Stimulated activated CD4-positive, alpha-beta T cell treated with anti-CD3 and anti-CD28 coated beads, Interleukin-1b, Interleukin-23, amount 100 ng/mL, for 1 hour (primary cell): ENCODE measurements around the gene CACNA1C.
"Not testable (repeated sequence)": the region's sequence is repeated elsewhere in the genome, so short reads cannot be mapped to it uniquely, and the experiment has no call there.

Experiments used
- DNase-seq, 2 donors: peaks; one replicate each; pipeline ENCODE4 v3.0.0-alpha.2; 2020; ENCODE audit warnings: low read depth in 2 of 2

Gene CACNA1C

DNA sequence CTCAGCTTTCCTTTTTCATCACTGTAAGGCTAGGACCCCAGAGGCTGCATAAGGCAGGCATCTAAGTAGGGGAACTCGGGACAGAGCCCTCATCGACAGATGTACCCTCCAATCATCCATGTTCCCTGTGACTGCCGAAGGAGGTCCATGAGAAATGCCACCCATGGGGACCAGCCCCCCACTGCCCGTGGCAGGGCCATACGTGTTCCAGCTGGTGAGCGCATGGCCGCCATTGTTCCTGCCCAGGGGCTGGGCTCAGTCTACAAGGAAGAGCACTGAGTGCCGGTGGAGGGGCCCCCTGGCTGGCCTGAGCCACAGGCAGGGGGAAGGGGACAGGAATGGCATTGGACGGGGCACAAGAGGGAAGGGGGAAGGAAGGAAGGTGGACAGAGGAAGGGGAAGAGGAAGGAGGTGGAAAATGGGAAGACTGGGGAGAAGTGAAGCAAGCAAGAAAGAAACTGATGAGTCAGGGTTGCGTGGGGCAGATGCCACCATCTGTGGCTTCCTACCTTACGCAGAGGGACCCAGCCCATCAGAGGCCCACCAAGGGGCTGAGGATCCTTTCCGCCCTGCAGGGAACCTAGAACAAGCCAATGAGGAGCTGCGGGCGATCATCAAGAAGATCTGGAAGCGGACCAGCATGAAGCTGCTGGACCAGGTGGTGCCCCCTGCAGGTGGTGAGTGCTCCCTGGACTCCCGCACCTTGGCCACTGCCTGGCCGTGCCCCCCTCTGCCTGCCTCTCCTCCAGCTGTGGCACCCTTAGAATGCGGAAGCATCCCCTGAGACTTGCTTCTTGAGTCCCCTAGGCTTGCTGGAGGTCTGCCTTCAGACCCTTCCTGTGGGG, 621.4 kb downstream of the CACNA1C start:
- DNase-seq: no peak

DNA sequence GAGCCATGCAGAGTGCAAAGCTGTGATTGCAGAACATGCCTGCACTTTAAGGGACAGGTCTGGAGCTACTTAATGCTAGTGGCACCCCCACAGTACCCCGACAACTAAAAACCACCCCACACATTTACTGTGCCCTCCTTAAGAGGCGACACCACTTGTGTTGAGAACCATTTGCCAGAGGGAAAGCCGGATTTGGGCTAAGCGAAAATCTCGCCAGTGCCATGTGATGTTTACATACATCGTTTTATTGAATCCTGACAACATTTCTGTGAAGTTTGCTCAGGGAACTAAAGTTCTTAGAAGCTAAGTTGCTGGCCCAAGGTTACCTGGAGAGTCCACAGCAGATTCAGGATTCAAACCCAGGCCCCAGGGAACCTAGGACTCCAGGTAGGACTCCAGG, 623.0 kb downstream of the CACNA1C start:
- no peak for DNase-seq

DNA sequence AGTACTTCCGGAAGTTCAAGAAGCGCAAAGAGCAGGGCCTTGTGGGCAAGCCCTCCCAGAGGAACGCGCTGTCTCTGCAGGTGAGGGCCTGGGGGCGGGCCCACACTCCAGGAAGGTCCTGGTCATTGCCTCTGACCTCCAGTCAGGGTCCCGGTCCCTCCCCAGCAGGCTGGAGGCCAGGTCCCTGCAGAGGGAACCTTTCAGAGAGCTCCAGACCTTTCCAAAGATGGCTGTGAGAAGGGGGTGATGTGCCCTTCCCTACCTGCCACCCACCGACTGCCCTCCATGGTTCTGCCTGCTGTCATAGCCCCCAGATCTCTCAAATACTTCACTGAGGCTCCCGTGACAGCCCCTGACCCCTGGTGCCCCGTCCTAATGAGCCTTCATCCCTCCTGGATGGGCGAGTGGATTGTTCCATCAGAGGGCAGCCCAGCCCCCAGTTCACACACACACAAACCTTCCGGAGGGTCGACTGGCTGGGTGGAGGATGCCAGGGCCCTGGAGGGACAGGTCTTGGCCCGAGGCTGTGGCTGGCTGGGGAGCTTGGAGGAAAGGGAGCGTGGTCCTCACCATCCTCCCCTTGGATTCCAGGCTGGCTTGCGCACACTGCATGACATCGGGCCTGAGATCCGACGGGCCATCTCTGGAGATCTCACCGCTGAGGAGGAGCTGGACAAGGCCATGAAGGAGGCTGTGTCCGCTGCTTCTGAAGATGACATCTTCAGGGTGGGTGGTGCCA, 624.5 kb downstream of the CACNA1C start:
- no peak for DNase-seq

DNA sequence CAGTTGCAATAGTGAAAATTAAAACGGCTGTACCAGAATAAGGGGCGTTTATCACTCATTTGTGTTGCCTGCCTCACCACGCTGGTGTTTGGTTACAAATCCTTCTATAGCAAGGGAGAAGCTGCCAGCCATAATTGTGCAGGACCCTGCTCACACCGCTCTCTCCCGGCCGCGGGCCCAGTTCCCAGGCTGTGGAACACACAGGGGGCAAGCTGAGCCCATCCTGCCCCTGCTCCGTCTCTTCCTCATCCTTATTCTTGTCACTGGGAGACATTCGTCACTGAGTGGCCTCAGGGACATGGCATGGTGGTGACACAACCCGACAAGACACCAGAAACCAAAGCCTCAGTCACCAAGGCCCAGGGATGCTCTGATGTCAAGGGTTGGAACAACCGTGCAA, 625.6 kb downstream of the CACNA1C start:
- no peak for DNase-seq

DNA sequence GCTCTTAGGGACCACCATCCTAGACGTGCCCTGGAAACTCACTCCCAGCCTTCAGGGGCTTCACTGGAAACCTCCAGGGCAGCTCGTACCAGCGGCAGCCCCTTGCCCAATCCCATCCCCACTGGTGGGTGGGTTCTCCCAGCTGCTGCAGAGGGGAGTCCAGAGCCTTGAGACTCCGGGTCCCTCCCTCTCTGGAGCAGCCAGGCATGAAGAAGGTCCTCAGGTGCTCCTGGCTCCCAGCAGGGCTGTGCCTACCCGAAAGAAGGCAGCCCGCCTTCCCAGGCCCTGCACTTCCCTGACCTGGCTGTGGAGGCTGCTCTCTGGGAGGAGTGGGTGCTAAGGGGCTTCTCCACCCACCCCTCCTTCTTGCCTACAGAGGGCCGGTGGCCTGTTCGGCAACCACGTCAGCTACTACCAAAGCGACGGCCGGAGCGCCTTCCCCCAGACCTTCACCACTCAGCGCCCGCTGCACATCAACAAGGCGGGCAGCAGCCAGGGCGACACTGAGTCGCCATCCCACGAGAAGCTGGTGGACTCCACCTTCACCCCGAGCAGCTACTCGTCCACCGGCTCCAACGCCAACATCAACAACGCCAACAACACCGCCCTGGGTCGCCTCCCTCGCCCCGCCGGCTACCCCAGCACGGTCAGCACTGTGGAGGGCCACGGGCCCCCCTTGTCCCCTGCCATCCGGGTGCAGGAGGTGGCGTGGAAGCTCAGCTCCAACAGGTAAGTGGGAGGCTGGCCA, 626.5 kb downstream of the CACNA1C start:
- no peak for DNase-seq

DNA sequence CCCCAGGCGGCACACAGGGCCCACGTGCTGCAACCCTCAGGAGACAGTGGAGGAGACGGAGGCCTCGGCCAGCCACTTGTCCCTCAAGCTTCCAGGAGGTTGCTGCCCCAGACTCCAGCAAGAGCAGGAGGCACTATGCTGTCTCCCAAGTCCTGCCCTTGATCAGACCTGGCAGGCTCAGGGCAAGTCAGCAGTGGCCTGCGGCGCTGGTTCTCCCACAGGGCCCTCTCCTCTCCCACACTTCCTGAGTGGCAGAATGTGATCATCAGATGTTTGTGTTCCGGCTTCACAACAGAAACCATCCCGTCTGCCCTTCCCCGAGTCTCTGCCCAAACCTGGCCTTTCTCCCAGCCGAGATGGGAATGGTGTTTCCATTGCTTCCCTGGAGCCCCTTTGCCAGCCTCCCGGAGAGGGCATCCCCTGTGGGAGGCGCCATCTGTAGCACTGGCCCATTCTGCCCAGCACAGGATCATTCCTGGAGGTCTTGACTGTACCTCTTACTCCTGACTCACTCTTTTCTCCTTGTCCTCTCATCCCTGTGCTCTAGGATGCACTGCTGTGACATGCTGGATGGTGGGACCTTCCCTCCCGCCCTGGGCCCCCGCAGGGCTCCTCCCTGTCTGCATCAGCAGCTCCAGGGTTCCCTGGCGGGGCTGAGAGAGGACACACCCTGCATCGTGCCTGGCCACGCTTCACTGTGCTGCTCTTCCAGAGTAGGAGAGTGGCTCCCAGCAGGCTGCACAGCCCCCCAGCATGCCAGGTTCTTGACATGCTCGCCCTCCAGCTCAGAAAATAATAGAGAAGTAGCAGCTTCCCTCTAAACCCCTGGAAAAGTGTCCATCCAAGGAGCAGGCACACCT, 627.3 kb downstream of the CACNA1C start:
- no peak for DNase-seq

DNA sequence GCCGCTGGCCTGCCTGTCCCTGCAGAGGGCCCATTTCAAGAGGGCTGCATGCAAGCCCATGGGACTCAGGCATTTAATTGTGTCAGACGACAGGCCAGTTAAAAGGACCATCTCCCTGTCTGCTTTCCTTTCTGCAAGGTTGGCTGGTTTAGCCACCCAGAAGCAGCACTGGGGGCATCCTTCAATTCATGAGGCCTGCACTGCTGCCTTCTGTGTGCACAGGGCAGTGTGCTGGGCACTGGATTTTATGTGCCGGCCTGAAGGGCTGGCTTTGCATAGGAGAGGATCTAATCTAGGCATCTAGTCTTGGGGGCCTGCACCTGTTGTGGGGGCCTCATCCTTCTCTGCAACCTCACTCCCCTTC, 627.9 kb downstream of the CACNA1C start:
- DNase-seq: no peak

DNA sequence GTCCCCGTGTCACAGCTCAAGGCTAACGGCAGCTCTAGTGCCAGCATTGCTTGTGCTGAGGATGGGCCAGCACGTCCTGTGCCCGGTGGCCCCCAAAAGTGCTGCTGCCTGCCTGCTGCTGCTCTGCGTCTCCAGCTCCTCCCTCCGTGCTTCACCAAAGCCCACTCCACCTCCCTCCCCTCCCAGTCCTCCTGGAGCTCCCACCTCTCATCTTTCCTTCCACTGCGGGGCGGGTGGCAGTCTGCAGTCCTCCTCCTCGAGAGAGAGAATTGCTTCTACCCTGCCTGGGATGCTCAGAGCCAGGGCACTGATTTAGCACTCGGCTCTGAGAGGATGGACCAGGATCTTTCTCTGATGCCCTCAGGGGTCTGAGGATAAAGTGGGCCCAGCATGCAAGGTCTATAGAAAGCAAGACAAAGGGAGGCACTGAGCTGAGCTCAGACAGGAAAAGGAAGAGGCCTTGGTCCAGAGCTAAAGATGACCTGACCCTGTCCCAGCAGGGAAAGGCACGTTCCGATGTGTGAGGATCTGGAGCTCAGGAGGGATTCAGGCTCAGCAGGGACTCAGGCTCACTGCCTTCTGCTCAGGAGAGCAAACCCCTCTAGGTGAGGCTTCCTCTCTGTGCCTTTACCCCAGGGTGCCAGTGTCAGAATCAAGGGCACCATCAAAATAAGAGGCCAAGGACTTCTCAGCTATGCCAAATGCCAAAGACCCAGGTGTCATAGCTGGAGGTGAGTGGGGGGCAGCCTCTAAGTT, 628.8 kb downstream of the CACNA1C start:
- DNase-seq: no peak

DNA sequence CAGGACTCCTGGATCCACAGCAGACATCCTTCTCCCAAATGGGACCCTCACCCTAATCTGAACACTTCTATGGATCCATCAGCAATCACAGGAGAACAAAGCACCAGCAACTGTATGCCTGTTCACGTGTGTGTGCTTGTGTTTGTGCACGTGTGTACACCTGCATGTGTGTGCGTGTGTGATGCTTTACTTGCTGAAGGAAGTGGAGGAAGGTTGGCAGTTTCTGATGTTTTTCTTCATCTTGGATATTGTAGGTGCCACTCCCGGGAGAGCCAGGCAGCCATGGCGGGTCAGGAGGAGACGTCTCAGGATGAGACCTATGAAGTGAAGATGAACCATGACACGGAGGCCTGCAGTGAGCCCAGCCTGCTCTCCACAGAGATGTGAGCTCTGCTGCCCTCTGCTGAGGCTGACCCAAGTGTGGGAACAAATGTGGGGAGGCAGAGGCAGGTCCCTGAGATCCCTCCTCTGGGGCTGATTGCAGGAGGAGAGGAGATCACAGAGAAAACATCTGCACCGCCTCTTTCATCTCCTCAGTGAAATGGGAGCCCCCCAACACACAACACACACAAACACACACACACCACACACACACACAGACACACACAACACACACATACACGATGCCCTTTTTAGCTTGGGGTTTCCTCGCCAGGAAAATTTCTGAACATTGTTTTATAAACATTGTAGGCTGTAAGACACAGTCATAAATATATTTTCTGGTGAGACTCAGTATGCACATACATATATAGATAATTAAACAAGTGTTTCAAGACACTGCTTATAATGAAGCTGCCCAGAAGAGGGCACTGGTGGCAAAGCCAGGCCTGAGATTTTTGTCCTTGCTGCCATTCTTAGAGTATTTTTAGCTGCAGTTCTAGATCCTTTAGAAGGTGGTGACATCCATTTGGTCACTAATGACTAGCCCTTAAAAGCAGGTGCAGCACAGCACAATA, 629.8 kb downstream of the CACNA1C start:
- DNase-seq: no peak

DNA sequence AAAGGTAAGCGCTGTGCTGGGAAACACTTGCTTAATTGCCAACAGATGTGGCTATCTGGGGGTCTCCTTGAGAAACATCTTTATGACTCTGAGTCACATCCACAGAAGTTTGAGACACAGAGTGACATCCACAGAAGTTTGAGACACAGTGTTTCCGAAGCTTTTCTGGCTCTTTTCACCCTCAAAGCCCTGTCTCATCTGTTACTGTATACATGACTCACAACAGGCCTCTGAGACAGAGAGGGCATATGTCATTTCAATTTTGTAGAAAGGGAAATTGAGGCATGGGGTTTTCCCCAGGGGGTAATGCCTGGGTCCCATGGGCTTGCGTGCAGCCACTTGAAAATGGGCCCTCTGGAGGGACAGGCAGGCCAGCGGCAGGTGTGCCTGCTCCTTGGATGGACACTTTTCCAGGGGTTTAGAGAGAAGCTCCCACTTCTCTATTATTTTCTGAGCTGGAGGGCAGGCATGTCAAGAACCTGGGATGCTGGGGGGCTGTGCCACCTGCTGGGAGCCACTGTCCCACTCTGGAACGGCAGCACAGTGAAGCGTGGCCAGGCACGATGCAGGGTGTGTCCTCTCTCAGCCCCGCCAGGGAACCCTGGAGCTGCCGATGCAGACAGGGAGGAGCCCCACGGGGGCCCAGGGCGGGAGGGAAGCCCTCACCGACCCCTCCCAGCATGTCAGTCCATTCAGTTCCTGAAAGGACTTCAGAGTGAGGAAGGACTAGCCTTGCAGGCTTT, 630.7 kb downstream of the CACNA1C start:
- DNase-seq: no peak

DNA sequence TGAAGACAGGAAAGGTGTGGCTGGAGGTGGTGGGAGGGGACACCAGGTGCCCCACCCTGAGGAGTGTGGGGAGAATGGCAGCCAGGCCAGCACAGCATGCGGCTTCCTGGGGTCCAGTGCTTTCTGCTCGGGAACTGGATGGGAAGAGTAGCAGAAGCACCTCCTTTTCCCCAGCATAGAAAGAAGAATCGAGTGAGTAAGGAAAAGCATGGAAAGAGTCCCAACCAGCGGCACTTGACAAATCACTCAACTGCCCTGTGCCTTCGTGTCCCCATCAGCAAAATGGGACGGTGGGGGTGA, 631.2 kb downstream of the CACNA1C start:
- DNase-seq: not testable (repeated sequence)

DNA sequence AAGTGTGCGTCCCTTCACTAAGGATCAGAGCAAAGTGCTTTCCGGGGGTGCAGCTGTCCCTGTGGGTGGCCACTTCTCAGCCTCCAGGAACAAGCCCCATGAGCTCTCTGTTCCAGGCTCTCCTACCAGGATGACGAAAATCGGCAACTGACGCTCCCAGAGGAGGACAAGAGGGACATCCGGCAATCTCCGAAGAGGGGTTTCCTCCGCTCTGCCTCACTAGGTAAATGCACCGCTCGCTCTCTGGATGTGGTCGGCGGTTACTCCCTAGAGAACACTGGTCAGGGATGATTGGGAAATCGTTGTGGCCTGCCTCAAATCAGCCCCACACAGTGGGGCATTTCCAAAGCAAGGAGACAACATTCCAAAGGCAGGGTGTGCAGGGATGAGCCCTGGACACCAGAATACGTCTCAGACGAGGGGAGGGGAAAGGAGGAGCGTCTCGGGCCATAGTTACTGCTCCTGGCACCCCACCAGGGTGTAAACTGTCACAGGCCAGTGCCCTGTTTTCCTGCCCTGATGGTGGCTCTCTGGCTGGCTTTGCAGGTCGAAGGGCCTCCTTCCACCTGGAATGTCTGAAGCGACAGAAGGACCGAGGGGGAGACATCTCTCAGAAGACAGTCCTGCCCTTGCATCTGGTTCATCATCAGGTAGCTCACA, 633.0 kb downstream of the CACNA1C start:
- DNase-seq: not testable (repeated sequence)

DNA sequence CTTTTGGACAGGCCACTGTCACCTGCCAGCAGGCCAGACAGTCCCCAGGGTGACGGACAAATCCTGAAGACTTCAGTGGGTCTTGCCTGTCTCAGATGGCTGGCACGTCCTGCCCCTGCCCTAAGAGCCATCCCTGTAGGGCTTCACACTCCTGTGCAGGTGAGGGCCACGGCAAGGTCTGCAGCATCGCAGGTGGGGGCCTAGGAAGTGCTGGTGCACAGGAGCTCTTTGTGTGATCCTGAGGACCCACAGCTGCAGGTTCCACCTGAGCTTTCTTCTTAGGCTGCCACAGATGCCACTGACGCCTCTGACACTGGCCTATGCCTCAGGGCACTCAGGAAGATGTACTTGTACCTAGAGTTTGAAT, 633.5 kb downstream of the CACNA1C start:
- DNase-seq: no peak

DNA sequence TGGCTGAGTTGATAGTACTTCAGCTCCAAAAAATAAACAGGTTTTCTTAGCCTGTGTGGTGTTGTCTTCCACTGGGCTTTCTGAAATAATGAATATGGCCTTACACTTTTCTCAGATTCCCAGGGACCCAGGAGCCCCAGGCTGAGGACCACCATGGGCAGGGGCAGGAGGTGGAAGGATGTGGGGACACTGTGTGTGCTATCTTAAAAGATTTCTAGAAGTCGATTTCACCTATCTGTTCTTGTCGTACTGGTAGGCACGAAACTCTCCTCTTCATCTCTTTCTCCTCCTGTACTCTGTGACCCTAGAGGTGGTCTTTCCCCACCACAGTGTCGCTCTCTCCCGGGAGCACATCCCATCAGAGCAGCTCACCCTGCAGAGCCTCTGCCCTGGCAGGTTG, 634.3 kb downstream of the CACNA1C start:
- no peak for DNase-seq

DNA sequence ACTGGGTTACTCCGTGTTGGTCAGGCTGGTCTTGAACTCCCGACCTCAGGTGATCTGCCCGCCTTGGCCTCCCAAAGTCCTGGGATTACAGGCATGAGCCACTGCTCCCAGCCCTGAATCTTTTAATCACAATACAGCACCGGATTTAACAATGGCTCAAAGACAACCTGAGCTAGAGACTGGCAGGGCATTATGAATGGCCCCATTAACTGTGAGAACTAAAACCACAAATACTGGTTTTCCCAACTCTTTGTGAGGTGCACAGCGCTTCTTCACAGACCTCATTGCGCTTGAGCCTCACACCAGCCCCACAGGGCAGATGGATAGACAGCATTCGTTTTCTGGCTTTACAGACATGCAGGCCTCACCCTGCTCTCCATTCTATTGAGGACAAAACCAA, 634.9 kb downstream of the CACNA1C start:
- no peak for DNase-seq

DNA sequence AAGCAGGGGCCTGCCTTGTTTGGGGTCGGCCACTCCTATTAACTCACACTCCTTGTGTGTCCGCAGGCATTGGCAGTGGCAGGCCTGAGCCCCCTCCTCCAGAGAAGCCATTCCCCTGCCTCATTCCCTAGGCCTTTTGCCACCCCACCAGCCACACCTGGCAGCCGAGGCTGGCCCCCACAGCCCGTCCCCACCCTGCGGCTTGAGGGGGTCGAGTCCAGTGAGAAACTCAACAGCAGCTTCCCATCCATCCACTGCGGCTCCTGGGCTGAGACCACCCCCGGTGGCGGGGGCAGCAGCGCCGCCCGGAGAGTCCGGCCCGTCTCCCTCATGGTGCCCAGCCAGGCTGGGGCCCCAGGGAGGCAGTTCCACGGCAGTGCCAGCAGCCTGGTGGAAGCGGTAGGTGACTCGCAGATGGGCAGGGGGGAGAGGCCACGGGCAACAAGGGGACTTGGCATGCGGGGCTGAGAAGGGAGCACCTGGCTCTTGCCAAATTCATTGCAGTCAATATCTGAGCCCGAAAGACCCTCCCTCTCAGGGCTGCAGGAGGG, 635.7 kb downstream of the CACNA1C start:
- DNase-seq: no peak

DNA sequence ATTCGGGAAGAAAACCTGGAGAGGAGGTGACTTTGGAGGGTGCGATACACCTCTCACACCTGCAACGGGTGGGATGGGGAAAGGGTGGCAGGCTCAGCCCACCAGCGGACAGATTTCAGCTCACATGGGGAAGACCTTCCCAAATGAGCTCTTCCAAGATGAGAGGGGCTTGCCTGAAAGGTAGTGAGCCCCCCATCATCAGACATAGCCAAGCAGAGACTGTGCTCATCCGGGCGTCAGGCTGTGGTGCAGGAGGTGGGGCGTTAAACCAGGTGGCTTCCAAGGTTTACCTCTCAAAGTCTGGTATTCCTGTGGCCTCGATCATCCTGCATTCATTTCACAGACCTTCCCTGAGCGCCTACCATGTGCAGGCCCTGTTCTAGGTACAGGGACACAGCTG, 636.6 kb downstream of the CACNA1C start:
- DNase-seq: no peak

DNA sequence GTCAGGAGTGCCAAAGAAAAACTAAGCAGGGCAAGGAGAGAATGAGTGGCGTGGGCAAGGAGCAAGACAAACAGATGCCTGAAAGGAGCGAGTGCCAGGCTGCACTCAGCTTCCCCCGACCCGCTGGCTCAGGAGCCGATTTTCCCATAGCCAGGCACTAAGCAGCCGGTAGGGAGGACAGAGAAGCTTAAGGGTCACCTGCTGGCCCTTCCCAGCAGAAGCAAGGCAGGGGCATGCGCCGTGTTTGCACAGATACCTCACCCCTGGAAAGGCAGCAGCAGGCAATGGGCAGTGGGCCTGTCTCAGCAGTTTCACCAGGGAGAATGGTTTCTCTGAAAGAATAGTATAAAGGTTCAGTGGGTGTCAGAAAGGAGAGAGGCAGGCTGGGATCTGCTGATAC, 637.1 kb downstream of the CACNA1C start:
- no peak for DNase-seq
